ENCODE results near the gene BCL2L1. TPM values are rescaled to one million over a fixed set of nuclear protein-coding genes. Genes with fewer than 3 reads are reported as not detected.

The BCL2L1 gene
- total and polyA plus RNA-seq, 2 donors (not counting 3 experiments of a cell fraction or from before 2014, with no cell fraction given), result 78.0 to 101 TPM

DNA sequence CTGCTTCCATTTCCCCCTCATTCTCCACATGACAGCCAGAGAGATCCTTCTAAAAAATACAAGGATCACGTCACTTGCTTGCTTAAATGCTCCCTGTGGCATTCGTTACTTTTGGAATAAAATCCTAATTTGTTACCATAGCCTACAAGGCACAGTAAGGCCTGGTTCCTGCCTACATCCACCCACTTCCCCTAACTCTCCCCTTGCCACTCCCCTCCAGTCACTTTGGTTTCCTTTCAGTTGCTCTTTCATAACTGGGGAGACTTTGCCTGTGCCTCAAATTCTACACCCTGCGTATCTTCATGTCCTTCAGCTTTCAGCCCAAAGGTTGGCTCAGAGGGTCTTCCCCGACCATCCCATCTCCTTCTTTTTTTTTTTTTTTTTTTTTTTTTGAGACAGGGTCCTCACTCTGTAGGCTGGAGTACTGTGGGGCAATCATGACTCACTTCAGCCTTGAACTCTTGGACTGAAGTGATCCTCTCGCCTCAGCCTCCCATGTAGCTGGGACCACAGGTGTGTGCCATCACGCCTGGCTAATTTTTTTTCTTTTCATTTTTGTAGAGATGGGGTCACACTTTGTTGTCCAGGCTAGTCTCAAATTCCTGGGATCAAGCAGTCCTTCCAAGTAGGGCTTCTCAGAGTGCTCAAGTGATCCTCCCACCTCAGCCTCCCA lies 105.1 kb downstream of the BCL2L1 start:
- Histone ChIP-seq H3K4me3 (replicated peaks in 1 of 3; ENCODE audit: insufficient read depth in 1 of 3, low read depth in 1 of 3, low read length in 3 of 3) (no peak overlapping the region), H3K27me3 (ENCODE audit: control insufficient read depth in 2 of 2, insufficient read depth in 2 of 2, low read length in 2 of 2) (no peaks in the 10 kb centered on the region), H3K9me1 (replicated peaks; ENCODE audit: control insufficient read depth, extremely low read depth, insufficient read depth, low read length) (no peaks in the 10 kb centered on the region), H2AFZ (ENCODE audit: low read depth, low read length) (no peak overlapping the region), H4K20me1 (replicated peaks; ENCODE audit: control insufficient read depth, extremely low read depth, insufficient read depth, low read length) (no peaks in the 10 kb centered on the region), H3K79me2 (ENCODE audit: control insufficient read depth, insufficient read depth, low read length) (no peaks in the 10 kb centered on the region), H3K36me3 (ENCODE audit: control insufficient read depth in 2 of 2, extremely low read depth in 1 of 2, insufficient read depth in 2 of 2, low read length in 2 of 2) (no peaks in the 10 kb centered on the region), H3K4me1 (ENCODE audit: control insufficient read depth, extremely low read depth, insufficient read depth, low read length) (peaks cover 4% of the 10 kb centered on the region), H3K9me3 (replicated peaks; ENCODE audit: control insufficient read depth, insufficient read depth, low read length) (no peaks in the 10 kb centered on the region), H3K9ac (replicated peaks; ENCODE audit: extremely low read depth, insufficient read depth, low read length) (no peak overlapping the region), H3K27ac (ENCODE audit: insufficient read depth, low read depth, low read length) (no peak overlapping the region), H3K4me2 (ENCODE audit: insufficient read depth, low read length) (no peak overlapping the region)
- DNase-seq (ENCODE audit: low read depth, low spot score) (no peak), FAIRE-seq (no peak)
- no peak for TF ChIP-seq EZH2 (IDR thresholded peaks at IDR 0.05; ENCODE audit: borderline replicate concordance, low read depth, low read length, severe bottlenecking)
- no peak for TF ChIP-seq JUN (IDR thresholded peaks at IDR 0.05; ENCODE audit: borderline replicate concordance, insufficient read depth, insufficient read length, low read depth)
- no peak for TF ChIP-seq FOS (IDR thresholded peaks at IDR 0.05; ENCODE audit: borderline replicate concordance, insufficient read depth, low read length)
- no peak for TF ChIP-seq GATA2 (IDR thresholded peaks at IDR 0.05; ENCODE audit: insufficient read depth, insufficient read length, low read depth, low read length)
- no peak for TF ChIP-seq POLR2AphosphoS5 (IDR thresholded peaks at IDR 0.05; ENCODE audit: insufficient read depth, low read depth, low read length)
- CTCF ChIA-PET, result interaction anchor here (1.2 to 4.6 kb wide), 4 partner anchors 17 to 106 kb away, joined by 4 to 24 read pairs (median 6); no protein-coding TSS in a partner anchor
- dilution Hi-C loops (cut with MboI; ENCODE audit: extremely low pct_ligation_motif_present, low sequenced_read_pairs), result no loop called here
- intact Hi-C loops (cut with micrococcal nuclease), result no loop called here
- no TSS peak for BruUV-seq (replicated peaks)
- POLR2A ChIA-PET, result no interaction called here

DNA sequence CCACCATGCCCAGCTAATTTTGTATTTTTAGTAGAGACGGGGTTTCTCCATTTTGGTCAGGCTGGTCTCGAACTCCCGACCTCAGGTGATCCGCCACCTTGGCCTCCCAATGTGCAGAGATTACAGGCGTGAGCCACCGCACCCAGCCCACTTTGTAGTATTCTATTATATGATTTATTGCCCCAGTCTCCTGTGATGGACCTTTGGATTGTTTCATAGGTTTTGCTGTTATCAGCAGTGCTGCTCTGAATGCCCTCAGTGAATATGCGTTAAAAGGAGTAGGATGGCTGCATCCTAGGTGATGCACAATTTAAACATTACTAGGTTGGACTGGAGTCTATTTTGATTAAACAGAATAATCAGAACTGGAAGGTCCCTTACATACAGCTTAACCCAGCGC lies 107.3 kb downstream of the BCL2L1 start:
- H3K27ac ChIP-seq (ENCODE audit: insufficient read depth, low read depth, low read length), result no peak overlapping the region
- no peak overlapping the region for H3K9ac ChIP-seq (replicated peaks; ENCODE audit: extremely low read depth, insufficient read depth, low read length)
- no peaks in the 10 kb centered on the region for H3K9me1 ChIP-seq (replicated peaks; ENCODE audit: control insufficient read depth, extremely low read depth, insufficient read depth, low read length)
- H4K20me1 ChIP-seq (replicated peaks; ENCODE audit: control insufficient read depth, extremely low read depth, insufficient read depth, low read length), result no peaks in the 10 kb centered on the region
- H3K36me3 ChIP-seq (ENCODE audit: control insufficient read depth in 2 of 2, extremely low read depth in 1 of 2, insufficient read depth in 2 of 2, low read length in 2 of 2), result no peaks in the 10 kb centered on the region
- POLR2A ChIA-PET, result no interaction called here
- H2AFZ ChIP-seq (ENCODE audit: low read depth, low read length), result no peak overlapping the region
- no peak for TF ChIP-seq POLR2A (IDR thresholded peaks at IDR 0.05; ENCODE audit: low read depth, low read length)
- no peak for TF ChIP-seq JUN (IDR thresholded peaks at IDR 0.05; ENCODE audit: borderline replicate concordance, insufficient read depth, insufficient read length, low read depth)
- no peak for TF ChIP-seq EZH2 (IDR thresholded peaks at IDR 0.05; ENCODE audit: borderline replicate concordance, low read depth, low read length, severe bottlenecking)
- TF ChIP-seq POLR2AphosphoS5 (IDR thresholded peaks at IDR 0.05; ENCODE audit: insufficient read depth, low read depth, low read length), result no peak
- CTCF ChIA-PET, result interaction anchor here (1.7 to 4.6 kb wide), 4 partner anchors 47 to 108 kb away, joined by 6 to 24 read pairs (median 8); no protein-coding TSS in a partner anchor
- H3K4me3 ChIP-seq (replicated peaks in 1 of 3; ENCODE audit: insufficient read depth in 1 of 3, low read depth in 1 of 3, low read length in 3 of 3), result no peak overlapping the region
- intact Hi-C loops (cut with micrococcal nuclease) (no loop called here), dilution Hi-C loops (cut with MboI; ENCODE audit: extremely low pct_ligation_motif_present, low sequenced_read_pairs) (no loop called here)
- no peaks in the 10 kb centered on the region for H3K9me3 ChIP-seq (replicated peaks; ENCODE audit: control insufficient read depth, insufficient read depth, low read length)
- no peak overlapping the region for H3K4me2 ChIP-seq (ENCODE audit: insufficient read depth, low read length)
- no TSS peak for BruUV-seq (replicated peaks)
- no peaks in the 10 kb centered on the region for H3K79me2 ChIP-seq (ENCODE audit: control insufficient read depth, insufficient read depth, low read length)
- no peaks in the 10 kb centered on the region for H3K27me3 ChIP-seq (ENCODE audit: control insufficient read depth in 2 of 2, insufficient read depth in 2 of 2, low read length in 2 of 2)
- FAIRE-seq (no peak), DNase-seq (ENCODE audit: low read depth, low spot score) (no peak)
- H3K4me1 ChIP-seq (ENCODE audit: control insufficient read depth, extremely low read depth, insufficient read depth, low read length), result peaks cover 12% of the 10 kb centered on the region

Other genes starting within 250 kb of the BCL2L1 start
- not detected in 2 replicates for gene DEFB124, start 247.7 kb downstream of the BCL2L1 start, total RNA-seq
- gene DEFB124, start 247.7 kb downstream of the BCL2L1 start, polyA plus RNA-seq, result not detected in 2 replicates
- gene REM1, start 247.6 kb downstream of the BCL2L1 start, total RNA-seq, result not detected in 2 replicates
- gene REM1, start 247.6 kb downstream of the BCL2L1 start, polyA plus RNA-seq, result 0.14 and 0.19 TPM in 2 replicates
- gene HM13, start 208.4 kb downstream of the BCL2L1 start, total RNA-seq, result 188 and 211 TPM in 2 replicates
- 218 and 265 TPM in 2 replicates for gene HM13, start 208.4 kb downstream of the BCL2L1 start, polyA plus RNA-seq
- gene ID1, start 117.6 kb downstream of the BCL2L1 start, total RNA-seq, result 64.4 and 78.9 TPM in 2 replicates
- 152 and 182 TPM in 2 replicates for gene ID1, start 117.6 kb downstream of the BCL2L1 start, polyA plus RNA-seq
- gene COX4I2, start 85.0 kb downstream of the BCL2L1 start, total RNA-seq, result not detected in 2 replicates
- not detected in 2 replicates for gene COX4I2, start 85.0 kb downstream of the BCL2L1 start, polyA plus RNA-seq
- gene TPX2, start 16.4 kb upstream of the BCL2L1 start, total RNA-seq, result 112 and 114 TPM in 2 replicates
- 18.1 and 24.8 TPM in 2 replicates for gene TPX2, start 16.4 kb upstream of the BCL2L1 start, polyA plus RNA-seq
- 2.7 and 3.2 TPM in 2 replicates for gene MYLK2, start 96.5 kb upstream of the BCL2L1 start, total RNA-seq
- gene MYLK2, start 96.5 kb upstream of the BCL2L1 start, polyA plus RNA-seq, result 2.6 and 3.7 TPM in 2 replicates
- not detected in 2 replicates for gene FOXS1, start 122.7 kb upstream of the BCL2L1 start, total RNA-seq
- 0.81 and 0.84 TPM in 2 replicates for gene FOXS1, start 122.7 kb upstream of the BCL2L1 start, polyA plus RNA-seq
- gene DUSP15, start 147.7 kb upstream of the BCL2L1 start, total RNA-seq, result 0.62 TPM in 1 of 2 replicates, not detected in the other
- 0.33 and 0.75 TPM in 2 replicates for gene DUSP15, start 147.7 kb upstream of the BCL2L1 start, polyA plus RNA-seq
- gene TTLL9, start 147.8 kb upstream of the BCL2L1 start, total RNA-seq, result not detected in 2 replicates
- gene TTLL9, start 147.8 kb upstream of the BCL2L1 start, polyA plus RNA-seq, result 0.03 TPM in 1 of 2 replicates, not detected in the other
- gene PDRG1, start 229.2 kb upstream of the BCL2L1 start, total RNA-seq, result 12.6 and 14.6 TPM in 2 replicates
- gene PDRG1, start 229.2 kb upstream of the BCL2L1 start, polyA plus RNA-seq, result 13.1 and 17.0 TPM in 2 replicates
- gene XKR7, start 245.3 kb upstream of the BCL2L1 start, total RNA-seq, result 0.04 TPM in 1 of 2 replicates, not detected in the other
- gene XKR7, start 245.3 kb upstream of the BCL2L1 start, polyA plus RNA-seq, result not detected in 2 replicates

Data from endothelial cell of umbilical vein (primary cell).